Activated naive CD4-positive, alpha-beta T cell treated with anti-CD3 and anti-CD28 coated beads, Interleukin-2, amount 50 U/mL, for 16 hours (primary cell): ENCODE measurements around the gene PHKA1.
"Not testable (repeated sequence)": the region's sequence is repeated elsewhere in the genome, so short reads cannot be mapped to it uniquely, and the experiment has no call there.

Experiments used
- DNase-seq: peaks from one replicate; pipeline ENCODE4 v3.0.0-alpha.2; 2020

Gene PHKA1

GRCh38 chrX:72568406-72569092 lies 145.6 kb downstream of the PHKA1 start:
- DNase-seq, result no peak

DNA sequence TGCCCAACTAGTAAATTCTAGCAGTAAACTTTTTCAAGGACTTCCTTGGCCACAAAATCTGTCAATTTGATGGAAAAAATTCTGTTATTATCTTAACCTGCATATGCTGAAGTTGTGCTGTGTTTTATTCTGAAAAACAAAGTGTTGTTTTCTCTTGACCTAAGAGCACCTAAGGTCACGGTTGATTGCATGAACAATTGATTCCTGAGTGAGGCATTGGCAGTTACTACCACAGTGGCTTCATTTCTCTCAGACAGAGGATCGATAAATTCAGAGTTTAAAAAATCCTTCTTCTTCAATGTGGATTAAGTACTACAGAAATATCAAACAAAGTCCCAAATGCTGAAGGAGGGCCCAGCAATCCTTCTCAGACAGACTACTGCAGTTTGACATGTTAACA lies 147.7 kb downstream of the PHKA1 start:
- no peak for DNase-seq

DNA sequence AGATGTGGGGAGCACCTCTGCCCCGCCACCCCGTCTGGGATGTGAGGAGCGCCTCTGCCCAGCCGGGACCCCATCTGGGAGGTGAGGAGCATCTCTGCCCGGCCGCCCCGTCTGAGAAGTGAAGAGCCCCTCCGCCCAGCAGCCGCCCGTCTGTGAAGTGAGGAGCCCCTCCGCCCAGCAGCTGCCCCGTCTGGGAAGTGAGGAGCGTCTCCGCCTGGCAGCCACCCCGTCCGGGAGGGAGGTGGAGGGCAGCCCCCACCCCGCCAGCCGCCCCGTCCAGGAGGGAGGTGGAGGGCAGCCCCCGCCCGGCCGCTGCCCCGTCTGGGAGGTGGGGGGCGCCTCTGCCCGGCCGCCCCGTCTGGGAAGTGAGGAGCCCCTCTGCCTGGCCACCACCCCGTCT lies 154.5 kb downstream of the PHKA1 start:
- not testable (repeated sequence) for DNase-seq

GRCh38 chrX:72554448-72555140 lies 159.5 kb downstream of the PHKA1 start:
- DNase-seq, result no peak

DNA sequence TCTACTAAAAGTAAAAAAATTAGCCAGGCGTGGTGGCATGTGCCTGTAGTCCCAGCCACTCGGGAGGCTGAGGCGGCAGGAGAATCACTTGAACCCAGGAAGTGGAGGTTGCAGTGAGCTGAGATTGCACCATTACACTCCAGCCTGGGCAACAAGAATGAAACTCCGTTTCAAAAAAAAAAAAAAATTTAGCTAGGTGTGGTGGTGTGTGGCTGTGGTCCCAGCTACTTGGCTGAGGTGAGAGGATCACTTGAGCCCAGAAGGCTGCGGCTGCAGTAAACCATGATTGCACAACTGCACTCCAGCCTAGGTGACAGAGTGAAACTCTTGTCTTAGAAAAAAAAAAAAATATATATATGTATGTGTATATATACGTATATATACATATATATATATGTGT lies 161.7 kb downstream of the PHKA1 start:
- not testable (repeated sequence) for DNase-seq

- DNase-seq, result no peak
Observed at GRCh38 chrX:72545990-72546389, 168.1 kb downstream of the PHKA1 start.

DNA sequence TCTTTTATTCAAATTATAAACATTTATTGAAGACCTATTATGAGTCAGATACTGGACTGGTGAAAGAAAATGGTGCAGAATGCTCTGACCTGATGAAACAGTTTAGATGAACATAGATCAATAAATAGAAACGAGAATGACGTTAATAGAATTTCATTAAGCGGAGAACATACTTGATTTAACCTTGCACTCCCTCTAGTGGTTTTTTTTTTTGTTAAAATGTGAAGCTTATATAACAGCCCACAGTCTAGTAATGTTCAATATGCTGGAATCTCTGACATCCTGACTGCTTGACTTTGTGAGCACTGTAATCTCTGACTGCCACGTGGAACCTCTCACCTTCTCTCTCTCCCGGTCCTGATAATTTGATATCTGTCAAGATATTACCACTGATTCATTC lies 173.8 kb downstream of the PHKA1 start:
- no peak for DNase-seq

DNA sequence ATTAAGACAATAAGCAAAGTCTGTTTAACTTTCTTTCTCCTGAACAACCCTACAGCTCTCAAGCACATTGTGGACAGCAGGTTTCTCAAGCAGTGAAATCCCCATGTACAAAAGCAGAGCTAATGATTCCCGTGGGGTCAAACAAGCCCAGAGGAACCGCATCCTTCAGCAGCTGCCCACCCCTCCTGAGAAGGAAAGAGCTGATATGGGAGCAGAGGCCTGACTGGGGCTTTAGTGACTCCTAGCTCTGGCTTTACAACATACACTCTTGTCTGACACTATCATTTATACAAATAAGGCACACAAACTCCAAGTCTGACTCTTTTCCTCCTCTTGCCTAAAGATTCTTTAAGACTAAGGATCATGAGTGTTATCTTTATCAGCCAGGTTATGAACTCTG lies 174.3 kb downstream of the PHKA1 start:
- no peak for DNase-seq

GRCh38 chrX:72536542-72536941 lies 177.6 kb downstream of the PHKA1 start:
- no peak for DNase-seq

DNA sequence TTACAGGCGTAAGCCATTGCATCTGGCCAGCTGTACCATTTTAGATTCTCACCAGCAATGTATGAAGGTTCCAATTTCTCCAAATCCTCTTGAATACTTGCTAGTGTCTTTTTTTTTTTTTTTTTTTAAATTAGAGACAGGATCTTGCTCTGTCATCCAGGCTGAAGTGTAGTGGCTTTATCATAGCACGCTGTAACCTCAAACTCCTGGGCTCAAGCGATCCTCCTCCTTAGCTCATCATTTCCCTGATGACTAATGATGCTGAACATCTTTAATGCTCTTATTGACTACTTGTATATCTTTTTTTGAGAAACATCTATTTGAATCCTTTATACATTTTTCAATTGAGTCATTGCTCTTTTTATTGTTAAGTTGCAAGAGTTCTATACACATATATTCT lies 181.7 kb downstream of the PHKA1 start:
- DNase-seq, result no peak
